LoVo (cell line): ENCODE results near the gene OR10A2.
A peak's percentile ranks its signal among the peaks of the same experiment; 100 is the strongest.
"Not testable (repeated sequence)": the region's sequence is repeated elsewhere in the genome, so short reads cannot be mapped to it uniquely, and the experiment has no call there.

Experiments used
- DNase-seq: peaks from one replicate; pipeline ENCODE4 v3.0.0-alpha.2; 2016; ENCODE audit warnings: low spot score

Gene OR10A2, protein sequence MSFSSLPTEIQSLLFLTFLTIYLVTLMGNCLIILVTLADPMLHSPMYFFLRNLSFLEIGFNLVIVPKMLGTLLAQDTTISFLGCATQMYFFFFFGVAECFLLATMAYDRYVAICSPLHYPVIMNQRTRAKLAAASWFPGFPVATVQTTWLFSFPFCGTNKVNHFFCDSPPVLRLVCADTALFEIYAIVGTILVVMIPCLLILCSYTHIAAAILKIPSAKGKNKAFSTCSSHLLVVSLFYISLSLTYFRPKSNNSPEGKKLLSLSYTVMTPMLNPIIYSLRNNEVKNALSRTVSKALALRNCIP

GRCh38 chr11:6862961-6863360 is at the start of gene OR10A2:
Gene OR10A2, plus strand, starts transcription at chr11:6863057. Its CDS starts 6,698 bp downstream, at chr11:6869755.
- no peak for DNase-seq

- no peak for DNase-seq
Measured at GRCh38 chr11:6813656-6814055, 49.2 kb upstream of the OR10A2 start.

DNA sequence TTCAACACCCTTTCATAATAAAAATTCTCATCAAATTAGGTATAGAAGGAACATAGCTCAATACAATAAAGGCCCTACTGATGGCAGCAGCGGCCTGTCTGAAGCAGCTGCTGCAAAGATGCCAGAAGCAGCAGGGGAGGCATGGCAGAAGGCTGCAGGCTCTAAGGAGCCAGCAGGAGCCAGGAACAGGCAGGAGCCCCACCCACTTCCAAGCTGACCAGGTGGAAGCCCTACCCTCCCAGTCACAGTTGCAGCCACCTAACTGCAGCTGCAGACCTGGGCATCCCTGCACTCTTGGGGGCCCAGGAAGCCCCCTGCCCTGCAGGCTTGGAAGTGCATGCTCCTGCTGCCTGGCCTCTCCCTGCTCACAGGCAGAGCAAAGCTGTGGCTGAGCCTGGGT is 45.2 kb upstream of the OR10A2 start:
- no peak for DNase-seq

DNA sequence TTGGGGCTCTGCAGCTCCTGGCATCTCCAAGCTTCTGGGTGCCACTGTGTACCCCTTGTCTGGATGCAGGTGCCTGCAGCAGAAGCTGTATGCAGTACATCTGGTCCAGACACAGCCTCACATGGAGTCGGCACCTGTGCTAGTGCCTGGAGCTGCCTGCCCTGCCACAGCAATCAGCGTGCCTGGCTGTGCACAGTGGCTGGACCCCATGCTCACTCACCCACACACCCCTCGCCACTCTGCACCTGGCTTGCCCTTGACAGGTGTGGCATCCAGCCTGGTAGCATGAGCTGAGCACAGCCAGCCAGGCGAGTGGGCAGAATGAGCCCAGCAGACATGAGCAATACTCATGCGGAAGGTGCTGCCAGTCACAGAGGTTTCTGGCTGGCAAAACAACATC is 43.9 kb upstream of the OR10A2 start:
- DNase-seq, result no peak

- no peak for DNase-seq
Measured at GRCh38 chr11:6824136-6824823, 38.6 kb upstream of the OR10A2 start.

DNA sequence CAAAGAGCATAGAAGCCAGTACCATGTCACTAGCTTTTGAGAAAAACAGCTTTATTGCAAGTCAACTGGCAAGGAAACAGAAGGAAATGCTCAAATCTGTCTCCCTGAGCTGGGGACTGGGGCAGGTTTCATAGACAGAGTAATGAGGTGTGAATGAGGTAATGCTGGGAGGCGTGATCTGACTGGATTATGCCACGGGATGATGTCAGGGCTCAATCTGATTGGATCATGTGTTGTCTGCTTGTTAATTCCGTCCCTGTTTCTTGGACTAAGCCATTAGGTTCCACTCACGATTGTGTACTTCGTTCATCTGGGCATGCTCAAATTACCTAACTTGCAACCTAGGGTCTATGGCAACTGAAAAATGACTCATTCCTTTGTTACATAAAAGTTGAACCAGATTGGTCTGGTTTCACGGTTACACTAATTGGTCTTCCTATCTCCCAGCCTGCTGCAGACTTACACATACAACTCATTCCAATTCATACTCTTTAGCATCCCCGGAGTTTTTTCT is 37.6 kb upstream of the OR10A2 start:
- no peak for DNase-seq

- no peak for DNase-seq
Measured at GRCh38 chr11:6828103-6828502, 34.8 kb upstream of the OR10A2 start.

DNA sequence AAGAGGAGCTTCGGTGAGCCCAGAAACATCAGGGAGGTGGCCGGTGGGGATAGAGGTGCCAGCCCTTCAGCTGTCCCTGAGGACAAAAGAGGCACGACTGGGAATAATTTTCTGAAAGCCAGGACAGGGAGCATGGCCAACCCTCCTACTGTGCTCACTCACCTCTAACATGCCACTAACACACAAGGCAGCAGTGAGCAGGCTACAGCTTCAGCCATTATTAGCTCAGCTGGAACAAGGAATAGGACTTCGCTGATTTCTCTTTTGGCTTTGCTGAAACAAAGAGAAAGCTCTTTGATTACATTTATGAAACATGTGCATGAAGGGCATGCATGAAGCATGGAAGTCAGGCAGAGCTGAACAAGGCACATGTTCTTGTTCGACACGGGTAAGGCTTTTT is 29.5 kb upstream of the OR10A2 start:
- DNase-seq, result no peak

DNA sequence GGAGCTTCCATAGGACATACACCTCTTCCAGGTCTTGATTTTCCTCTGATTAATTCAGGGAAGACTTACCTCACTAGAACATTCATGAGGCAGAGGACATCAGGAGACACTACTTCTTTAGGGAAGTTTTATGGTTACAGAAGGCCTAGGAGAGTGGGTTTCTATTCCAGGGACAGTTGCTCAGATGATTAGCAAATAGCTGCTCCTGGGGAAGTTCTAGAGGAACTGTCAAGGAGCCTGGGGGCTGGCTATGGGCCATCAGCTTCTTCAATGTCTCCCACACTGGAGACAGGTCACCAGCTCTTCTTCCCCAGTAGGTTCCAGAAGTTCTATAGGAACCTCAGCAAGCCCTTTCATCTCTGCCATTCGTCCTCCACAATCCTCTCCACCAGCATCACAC is 28.8 kb upstream of the OR10A2 start:
- DNase-seq, result no peak

DNA sequence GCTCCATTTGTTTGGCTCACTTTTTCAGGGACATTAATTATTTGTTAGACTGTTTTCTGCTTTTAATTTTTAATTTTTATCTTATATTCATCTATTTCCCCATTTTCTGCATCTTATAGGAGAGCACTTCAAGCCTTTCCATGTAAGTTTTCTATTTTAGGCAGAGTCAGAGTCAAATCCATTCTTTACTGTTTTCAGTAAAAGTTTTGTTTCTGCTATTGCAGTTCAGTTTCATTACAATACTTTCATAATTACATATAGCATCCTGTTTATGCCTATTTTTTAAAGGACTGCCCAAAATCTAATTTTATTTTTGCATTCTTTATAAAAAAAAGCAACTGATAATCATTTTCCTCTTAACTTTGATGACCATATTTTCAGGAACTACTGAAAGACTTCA is 21.2 kb upstream of the OR10A2 start:
- no peak for DNase-seq

DNA sequence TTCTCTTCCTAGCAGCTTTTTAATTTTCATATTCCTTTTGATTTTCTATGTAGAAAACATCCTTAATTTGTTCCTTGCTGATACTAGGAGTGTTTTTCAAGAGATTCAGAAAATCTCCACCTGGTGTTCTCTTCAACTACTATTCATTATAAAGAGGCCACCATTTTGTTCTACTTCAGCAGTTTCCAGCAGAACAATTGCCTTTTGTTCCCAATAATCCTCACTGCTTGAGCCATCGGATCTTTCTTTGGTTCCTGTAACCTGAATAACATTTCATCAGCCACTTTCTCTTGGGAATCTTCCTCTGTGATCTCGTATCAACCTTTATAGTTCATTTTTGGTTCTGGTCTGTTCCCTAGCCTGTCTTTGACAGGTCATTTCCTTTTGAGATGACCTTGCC is 19.2 kb upstream of the OR10A2 start:
- DNase-seq, result no peak

- DNase-seq, result no peak
Measured at GRCh38 chr11:6844356-6844755, 18.5 kb upstream of the OR10A2 start.

DNA sequence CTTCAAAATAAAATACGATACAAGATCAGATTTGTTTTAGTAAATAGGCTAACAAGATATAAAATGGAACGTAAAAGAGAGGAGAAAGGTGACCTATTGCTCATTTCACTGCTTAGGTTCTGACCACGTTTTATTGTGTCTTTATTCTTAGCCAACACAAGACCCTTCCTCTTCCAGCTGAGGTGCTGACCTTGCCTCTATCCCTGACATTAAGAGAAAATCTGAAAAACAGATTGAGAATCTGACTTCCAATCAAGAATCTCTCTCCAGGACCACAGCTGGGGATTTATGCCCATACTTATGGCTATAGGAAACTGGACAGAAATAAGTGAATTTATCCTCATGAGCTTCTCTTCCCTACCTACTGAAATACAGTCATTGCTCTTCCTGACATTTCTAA is 17.5 kb upstream of the OR10A2 start, which contains the start of gene OR10A5:
TSS of gene OR10A5 (plus strand) at position 301 of the 400 bp plus-strand sequence. CDS start at position 301, 0 bp downstream.
- no peak for DNase-seq

GRCh38 chr11:6850526-6850925 is 12.3 kb upstream of the OR10A2 start:
- DNase-seq, result no peak

GRCh38 chr11:6854801-6855200 is 8.1 kb upstream of the OR10A2 start:
- not testable (repeated sequence) for DNase-seq

GRCh38 chr11:6855971-6856541 is 6.8 kb upstream of the OR10A2 start:
- peak; percentile 8 for DNase-seq

DNA sequence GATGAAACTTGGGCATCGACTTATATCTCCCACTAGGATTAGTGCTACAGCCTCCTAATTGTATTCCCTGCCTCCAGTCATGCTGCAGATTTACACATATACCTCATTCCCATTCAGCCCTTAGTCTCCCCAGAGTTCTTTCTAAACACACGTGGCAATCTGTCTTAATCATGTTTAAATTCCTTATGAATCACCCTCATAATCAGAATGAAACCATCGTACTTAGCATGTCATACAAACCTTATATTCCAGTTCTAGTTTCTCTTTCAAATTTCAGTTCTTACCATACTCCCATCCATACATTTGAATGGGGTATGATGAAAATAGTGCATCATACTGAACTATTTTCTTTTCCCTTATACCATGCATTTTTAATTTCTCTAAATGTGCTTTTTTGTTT is 6.0 kb upstream of the OR10A2 start:
- no peak for DNase-seq

- DNase-seq, result no peak
Measured at GRCh38 chr11:6864438-6864837, 1.6 kb downstream of the OR10A2 start.

- DNase-seq, result no peak
Measured at GRCh38 chr11:6871278-6871677, 8.4 kb downstream of the OR10A2 start.

DNA sequence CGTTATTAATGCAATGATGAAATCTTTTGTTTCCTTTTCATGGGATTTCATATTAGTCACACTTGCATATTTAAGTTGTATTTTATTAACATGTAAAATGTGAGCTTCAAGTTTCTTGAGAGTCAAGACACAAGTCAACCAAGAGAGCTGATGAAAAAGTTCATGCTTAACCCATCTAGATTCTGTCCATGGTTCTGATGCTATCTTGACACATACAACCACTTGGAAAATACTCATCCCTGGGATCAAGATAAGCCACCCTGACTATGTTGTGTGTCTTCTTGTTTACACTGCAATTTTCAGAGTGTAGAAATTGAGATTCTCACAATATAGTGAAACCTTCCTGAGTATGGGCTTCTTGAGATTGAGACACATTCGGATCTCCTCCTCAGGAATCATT is 12.9 kb downstream of the OR10A2 start:
- DNase-seq, result no peak

DNA sequence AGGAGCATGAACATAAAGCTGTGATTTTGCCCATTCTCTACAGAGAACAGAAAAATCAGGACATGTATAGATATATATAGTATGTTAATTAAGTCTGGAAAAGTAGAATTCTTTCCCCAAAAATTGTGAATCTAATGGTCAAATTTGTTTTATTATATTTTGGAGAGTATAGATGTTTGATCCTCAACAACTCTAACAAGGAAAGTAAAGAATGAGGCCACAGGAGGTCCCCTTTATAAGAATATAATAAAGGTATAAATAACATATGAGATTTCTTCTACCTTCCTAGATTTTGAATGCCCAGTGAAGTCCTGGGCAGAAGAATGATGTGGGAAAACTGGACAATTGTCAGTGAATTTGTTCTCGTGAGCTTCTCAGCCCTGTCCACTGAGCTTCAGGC is 13.5 kb downstream of the OR10A2 start, which contains the start of gene OR10A4:
TSS of gene OR10A4 (plus strand) at position 301 of the 400 bp plus-strand sequence. CDS start at position 324, 23 bp downstream.
- no peak for DNase-seq

DNA sequence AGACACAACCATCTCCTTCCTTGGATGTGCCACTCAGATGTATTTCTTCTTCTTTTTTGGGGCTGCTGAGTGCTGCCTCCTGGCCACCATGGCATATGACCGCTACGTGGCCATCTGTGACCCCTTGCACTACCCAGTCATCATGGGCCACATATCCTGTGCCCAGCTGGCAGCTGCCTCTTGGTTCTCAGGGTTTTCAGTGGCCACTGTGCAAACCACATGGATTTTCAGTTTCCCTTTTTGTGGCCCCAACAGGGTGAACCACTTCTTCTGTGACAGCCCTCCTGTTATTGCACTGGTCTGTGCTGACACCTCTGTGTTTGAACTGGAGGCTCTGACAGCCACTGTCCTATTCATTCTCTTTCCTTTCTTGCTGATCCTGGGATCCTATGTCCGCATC is 14.1 kb downstream of the OR10A2 start:
- no peak for DNase-seq

DNA sequence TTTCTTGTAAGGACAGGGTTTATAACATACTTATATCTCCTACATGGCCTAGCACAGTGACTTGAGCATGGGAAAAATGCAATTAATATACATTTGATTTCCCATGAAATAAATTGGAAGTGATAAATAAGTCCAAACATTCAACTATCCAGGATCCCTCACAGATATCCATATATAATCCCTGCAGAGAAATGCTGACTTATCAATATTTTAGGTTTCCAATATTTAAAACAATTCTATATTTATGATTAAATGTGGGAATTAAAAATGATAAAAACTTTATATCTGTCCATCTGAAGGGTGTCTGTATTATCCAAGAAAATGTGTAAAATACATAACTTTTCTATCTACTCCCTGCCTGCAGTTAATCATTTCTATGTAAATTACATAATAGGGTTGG is 19.9 kb downstream of the OR10A2 start:
- no peak for DNase-seq
